DND-41 (cell line): ENCODE measurements around the gene SPATA12.

Experiments used
- ATAC-seq: fragments of 200-7000 bp; cut with Tn5 transposase; 3 replicates; pipeline ENCODE4 v1.9.1; 2021; ENCODE audit warnings: low read depth; ENCODE audit not compliant: insufficient read depth
- DNase-seq: peaks from one replicate; pipeline ENCODE4 v3.0.0-alpha.2; 2020
- H2AFZ ChIP-seq: 2 replicates; pipeline ENCODE4 v1.6.0; 2012; ENCODE audit warnings: low read depth, low read length
- H3K27ac ChIP-seq: 2 replicates; pipeline ENCODE4 v1.5.1; 2012; ENCODE audit warnings: low read length, inconsistent platforms
- H3K27me3 ChIP-seq: fragments of 200-600 bp; sonication (generic); 2 replicates; pipeline ENCODE4 v1.6.0; 2012; ENCODE audit warnings: low read length, mild to moderate bottlenecking, inconsistent platforms; ENCODE audit not compliant: insufficient read depth, poor library complexity
- H3K36me3 ChIP-seq: 2 replicates; pipeline ENCODE4 v1.5.1; 2012; ENCODE audit warnings: low read length, inconsistent platforms; ENCODE audit not compliant: insufficient read depth
- H3K4me1 ChIP-seq: 2 replicates; pipeline ENCODE4 v1.5.1; 2012; ENCODE audit warnings: mild to moderate bottlenecking, low read length; ENCODE audit not compliant: insufficient read depth
- H3K4me2 ChIP-seq: 2 replicates; pipeline ENCODE4 v1.6.0; 2012; ENCODE audit warnings: mild to moderate bottlenecking, moderate library complexity, low read length, inconsistent platforms; ENCODE audit not compliant: insufficient read depth
- H3K4me3 ChIP-seq, 2 experiments: fragments of 200-600 bp in 1 of 2; shearing (Covaris generic) in 1 of 2; 2 replicates each; pipeline ENCODE4 v1.5.1; 2012 to 2016; ENCODE audit warnings: inconsistent platforms in 2 of 2, low read length in 2 of 2, mild to moderate bottlenecking in 2 of 2, low read depth in 1 of 2, moderate library complexity in 1 of 2
- H3K79me2 ChIP-seq: 2 replicates; pipeline ENCODE4 v1.6.0; 2012; ENCODE audit warnings: low read length, inconsistent platforms; ENCODE audit not compliant: insufficient read depth
- H3K9ac ChIP-seq: 2 replicates; pipeline ENCODE4 v1.6.0; 2012; ENCODE audit warnings: low read depth, mild to moderate bottlenecking, inconsistent platforms, low read length, moderate library complexity
- H3K9me3 ChIP-seq: 2 replicates; pipeline ENCODE4 v1.5.1; 2012; ENCODE audit warnings: low read length, moderate library complexity, mild to moderate bottlenecking, inconsistent platforms; ENCODE audit not compliant: insufficient read depth, severe bottlenecking
- H4K20me1 ChIP-seq: 2 replicates; pipeline ENCODE4 v1.6.0; 2012; ENCODE audit warnings: low read length; ENCODE audit not compliant: insufficient read depth
- EZH2 ChIP-seq: IDR thresholded peaks from 3 replicates; pipeline ENCODE4 v1.6.1; 2012; ENCODE audit warnings: borderline replicate concordance, low read depth, mild to moderate bottlenecking, moderate library complexity, low read length, inconsistent platforms; ENCODE audit not compliant: severe bottlenecking
- TF ChIP-seq, protein P1 (sequence below): IDR thresholded peaks from 2 replicates; pipeline ENCODE4 v1.5.1; 2012; ENCODE audit warnings: borderline replicate concordance, low read length, moderate library complexity, mild to moderate bottlenecking; ENCODE audit not compliant: poor library complexity, severe bottlenecking; ENCODE audit errors: extremely low read depth

SPATA12 gene

DNA sequence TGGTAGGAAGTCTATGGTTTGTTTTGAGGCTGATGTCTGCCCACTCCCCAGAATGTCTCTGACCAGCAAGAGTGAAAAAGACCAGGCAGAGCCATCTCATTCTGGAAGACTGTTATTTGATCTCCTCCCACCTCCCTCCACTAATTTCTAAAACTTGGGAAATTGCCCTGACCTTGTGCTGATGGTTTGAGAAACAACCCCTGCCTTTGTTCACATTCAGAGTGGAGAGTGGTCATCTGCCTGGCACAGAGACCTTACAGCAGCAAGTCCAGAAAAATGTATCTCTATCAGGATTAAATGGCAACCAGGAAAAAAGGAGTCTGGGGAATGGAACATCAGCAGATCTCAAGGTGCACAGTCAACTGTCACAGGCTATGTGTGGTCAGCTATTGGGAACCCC lies 25.7 kb downstream of the SPATA12 start:
- H3K27me3 ChIP-seq, result peaks cover 6% of the 10 kb centered on the region
- H3K4me1 ChIP-seq, result no peaks in the 10 kb centered on the region
- no peaks in the 10 kb centered on the region for H3K36me3 ChIP-seq
- H3K79me2 ChIP-seq, result no peaks in the 10 kb centered on the region
- no peak overlapping the region for H3K9ac ChIP-seq
- TF ChIP-seq, protein P1, sequence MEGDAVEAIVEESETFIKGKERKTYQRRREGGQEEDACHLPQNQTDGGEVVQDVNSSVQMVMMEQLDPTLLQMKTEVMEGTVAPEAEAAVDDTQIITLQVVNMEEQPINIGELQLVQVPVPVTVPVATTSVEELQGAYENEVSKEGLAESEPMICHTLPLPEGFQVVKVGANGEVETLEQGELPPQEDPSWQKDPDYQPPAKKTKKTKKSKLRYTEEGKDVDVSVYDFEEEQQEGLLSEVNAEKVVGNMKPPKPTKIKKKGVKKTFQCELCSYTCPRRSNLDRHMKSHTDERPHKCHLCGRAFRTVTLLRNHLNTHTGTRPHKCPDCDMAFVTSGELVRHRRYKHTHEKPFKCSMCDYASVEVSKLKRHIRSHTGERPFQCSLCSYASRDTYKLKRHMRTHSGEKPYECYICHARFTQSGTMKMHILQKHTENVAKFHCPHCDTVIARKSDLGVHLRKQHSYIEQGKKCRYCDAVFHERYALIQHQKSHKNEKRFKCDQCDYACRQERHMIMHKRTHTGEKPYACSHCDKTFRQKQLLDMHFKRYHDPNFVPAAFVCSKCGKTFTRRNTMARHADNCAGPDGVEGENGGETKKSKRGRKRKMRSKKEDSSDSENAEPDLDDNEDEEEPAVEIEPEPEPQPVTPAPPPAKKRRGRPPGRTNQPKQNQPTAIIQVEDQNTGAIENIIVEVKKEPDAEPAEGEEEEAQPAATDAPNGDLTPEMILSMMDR, result no peak
- no peak for TF ChIP-seq EZH2
- ATAC-seq, result no peak
- no peaks in the 10 kb centered on the region for H3K9me3 ChIP-seq
- no peak overlapping the region for H3K4me2 ChIP-seq
- H3K4me3 ChIP-seq, result no peak overlapping the region
- no peaks in the 10 kb centered on the region for H4K20me1 ChIP-seq
- DNase-seq, result no peak
- no peak overlapping the region for H2AFZ ChIP-seq
- H3K27ac ChIP-seq, result no peak overlapping the region

DNA sequence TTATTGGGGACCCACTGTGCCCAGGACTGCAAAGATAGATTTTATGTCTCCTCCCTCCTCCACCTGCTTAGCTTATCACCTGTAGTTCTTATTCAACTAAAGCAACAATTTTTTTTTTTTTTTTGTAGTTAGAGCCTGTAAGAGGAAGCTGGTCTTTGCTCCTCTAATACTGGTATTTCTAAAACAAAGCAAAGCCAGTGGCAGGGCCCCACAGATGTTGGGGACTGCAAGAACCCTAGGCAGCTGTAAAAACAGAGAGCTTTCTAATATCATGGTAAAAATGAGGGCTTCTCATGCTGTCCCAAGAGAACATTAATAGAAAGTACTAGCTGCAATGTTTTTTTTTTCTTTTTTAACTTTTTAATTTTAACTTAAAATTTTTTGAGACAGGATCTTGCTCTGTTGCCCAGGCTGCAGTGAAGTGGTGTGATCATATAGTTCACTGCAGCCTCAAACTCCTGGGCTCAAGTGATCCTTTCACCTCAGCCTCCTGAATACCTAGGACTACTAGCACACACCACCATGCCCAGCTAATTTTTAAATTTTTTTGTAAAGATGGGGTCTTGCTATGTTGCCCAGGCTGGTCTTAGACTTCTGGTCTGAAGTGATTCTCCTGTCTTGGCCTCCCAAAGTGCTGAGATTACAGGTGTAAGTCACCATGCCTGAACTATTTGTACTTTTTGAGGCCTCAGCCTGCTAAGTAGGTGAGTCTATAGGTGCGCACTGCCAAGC lies 27.1 kb downstream of the SPATA12 start:
- TF ChIP-seq, protein P1, result no peak
- no peak for TF ChIP-seq EZH2
- H3K27ac ChIP-seq, result no peak overlapping the region
- no peak overlapping the region for H3K9ac ChIP-seq
- no peaks in the 10 kb centered on the region for H3K79me2 ChIP-seq
- H3K9me3 ChIP-seq, result no peaks in the 10 kb centered on the region
- no peak for DNase-seq
- no peaks in the 10 kb centered on the region for H4K20me1 ChIP-seq
- peaks cover 13% of the 10 kb centered on the region for H3K27me3 ChIP-seq
- no peak for ATAC-seq
- H3K4me1 ChIP-seq, result no peaks in the 10 kb centered on the region
- no peak overlapping the region for H2AFZ ChIP-seq
- H3K36me3 ChIP-seq, result no peaks in the 10 kb centered on the region
- H3K4me3 ChIP-seq, result no peak overlapping the region
- no peak overlapping the region for H3K4me2 ChIP-seq

DNA sequence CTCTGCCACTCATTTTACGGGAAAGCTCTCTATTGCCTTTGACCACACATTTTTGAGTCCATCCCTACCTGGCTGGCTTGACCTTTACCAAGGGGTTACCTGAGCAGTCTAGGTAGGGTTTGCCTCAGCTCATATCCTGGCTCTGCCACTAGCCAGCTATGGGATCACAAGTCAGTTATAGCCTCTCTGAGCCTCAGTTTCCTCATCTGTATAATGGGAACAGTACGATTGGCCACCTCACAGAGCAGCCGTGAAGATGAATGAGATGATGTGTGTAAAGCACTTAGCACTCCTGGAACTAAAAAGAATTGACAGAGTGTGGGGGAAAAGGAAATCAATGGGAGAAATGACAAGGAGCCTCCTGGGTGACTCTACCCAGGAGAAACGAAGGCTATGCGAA lies 28.0 kb downstream of the SPATA12 start:
- Histone ChIP-seq H3K27me3 (peaks cover 13% of the 10 kb centered on the region), H3K4me3 (no peak overlapping the region), H3K9ac (no peak overlapping the region), H3K27ac (no peak overlapping the region), H3K4me2 (no peak overlapping the region), H2AFZ (no peak overlapping the region), H3K4me1 (no peaks in the 10 kb centered on the region), H4K20me1 (no peaks in the 10 kb centered on the region), H3K36me3 (no peaks in the 10 kb centered on the region), H3K79me2 (no peaks in the 10 kb centered on the region), H3K9me3 (no peaks in the 10 kb centered on the region)
- no peak for TF ChIP-seq EZH2
- TF ChIP-seq, protein P1, result no peak
- ATAC-seq (no peak), DNase-seq (no peak)

DNA sequence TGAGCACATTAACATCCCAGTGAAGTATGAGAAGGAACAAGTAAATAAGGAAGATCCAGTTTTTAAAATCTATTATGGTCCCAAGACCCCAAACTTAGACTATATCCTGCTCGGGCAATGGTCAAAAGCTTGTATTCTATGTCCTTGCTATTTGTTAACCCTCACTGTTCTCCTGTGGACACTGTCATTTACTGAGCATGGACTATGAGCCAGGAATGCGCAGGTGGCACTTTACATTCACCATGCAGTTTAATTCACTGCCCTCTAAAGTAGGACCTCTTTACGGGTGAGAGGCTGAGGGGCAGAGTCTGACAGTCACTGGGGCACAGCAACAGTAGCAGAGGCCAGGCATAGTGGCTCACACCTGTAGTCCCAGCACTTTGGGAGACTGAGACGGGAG lies 28.6 kb downstream of the SPATA12 start:
- no peak for DNase-seq

More for the DNA sequence above, 28.6 kb downstream of the SPATA12 start:
- H3K36me3 ChIP-seq, result no peaks in the 10 kb centered on the region
- no peak overlapping the region for H3K27ac ChIP-seq
- H3K4me1 ChIP-seq, result no peaks in the 10 kb centered on the region
- no peak overlapping the region for H3K4me3 ChIP-seq
- ATAC-seq, result no peak
- no peak for TF ChIP-seq EZH2
- TF ChIP-seq, protein P1, result no peak
- H3K27me3 ChIP-seq, result peaks cover 16% of the 10 kb centered on the region
- no peaks in the 10 kb centered on the region for H3K9me3 ChIP-seq
- H3K79me2 ChIP-seq, result no peaks in the 10 kb centered on the region
- no peak overlapping the region for H3K9ac ChIP-seq
- H3K4me2 ChIP-seq, result no peak overlapping the region
- no peak overlapping the region for H2AFZ ChIP-seq
- no peaks in the 10 kb centered on the region for H4K20me1 ChIP-seq
